ENCODE results near the gene HAAO.

GRCh38 chr2:42830922-42831574 is 38.7 kb upstream of the HAAO start:
- TF ChIP-seq POLR2AphosphoS5 (IDR thresholded peaks at IDR 0.05; ENCODE audit: low read depth) (no peak), CTCF (IDR thresholded peaks at IDR 0.05; ENCODE audit: insufficient read depth, low read length) (no peak), GABPA (IDR thresholded peaks at IDR 0.05; ENCODE audit: low read depth) (no peak), REST (IDR thresholded peaks at IDR 0.05; ENCODE audit: insufficient replicate concordance, low read depth) (no peak)

Data from HL-60 (cell line).